Measurements from ENCODE around the gene SVEP1.
A peak's percentile ranks its signal among the peaks of the same experiment; 100 is the strongest.

Gene SVEP1

GRCh38 chr9:110465190-110465589 lies 114.4 kb downstream of the SVEP1 start:
- DNase-seq (ENCODE audit: extremely low read depth, low read depth): no peak
- TF ChIP-seq CTCF (IDR thresholded peaks at IDR 0.05; ENCODE audit: low read depth, low read length): no peak

- no peak for TF ChIP-seq CTCF (IDR thresholded peaks at IDR 0.05; ENCODE audit: low read depth, low read length)
- DNase-seq (ENCODE audit: extremely low read depth, low read depth): no peak
Measured at GRCh38 chr9:110464321-110464720, 115.2 kb downstream of the SVEP1 start.

- no peak for DNase-seq (ENCODE audit: extremely low read depth, low read depth)
- no peak for TF ChIP-seq CTCF (IDR thresholded peaks at IDR 0.05; ENCODE audit: low read depth, low read length)
Measured at GRCh38 chr9:110463499-110463898, 116.0 kb downstream of the SVEP1 start.

- TF ChIP-seq CTCF (IDR thresholded peaks at IDR 0.05; ENCODE audit: low read depth, low read length): no peak
Measured at GRCh38 chr9:110457245-110457644, 122.3 kb downstream of the SVEP1 start.

GRCh38 chr9:110456681-110457080 lies 122.9 kb downstream of the SVEP1 start:
- TF ChIP-seq CTCF (IDR thresholded peaks at IDR 0.05; ENCODE audit: low read depth, low read length): no peak

More at GRCh38 chr9:110457245-110457644, 122.3 kb downstream of the SVEP1 start:
- DNase-seq (ENCODE audit: extremely low read depth, low read depth): no peak

GRCh38 chr9:110455860-110456259 lies 123.7 kb downstream of the SVEP1 start:
- no peak for DNase-seq (ENCODE audit: extremely low read depth, low read depth)
- TF ChIP-seq CTCF (IDR thresholded peaks at IDR 0.05; ENCODE audit: low read depth, low read length): no peak

More at GRCh38 chr9:110456681-110457080, 122.9 kb downstream of the SVEP1 start:
- DNase-seq (ENCODE audit: extremely low read depth, low read depth): no peak

- no peak for DNase-seq (ENCODE audit: extremely low read depth, low read depth)
- peak; percentile 27 for TF ChIP-seq CTCF (IDR thresholded peaks at IDR 0.05; ENCODE audit: low read depth, low read length)
Measured at GRCh38 chr9:110452227-110452801, 127.2 kb downstream of the SVEP1 start.
